Measurements from ENCODE around the gene DAPK1.

DAPK1 gene

DNA sequence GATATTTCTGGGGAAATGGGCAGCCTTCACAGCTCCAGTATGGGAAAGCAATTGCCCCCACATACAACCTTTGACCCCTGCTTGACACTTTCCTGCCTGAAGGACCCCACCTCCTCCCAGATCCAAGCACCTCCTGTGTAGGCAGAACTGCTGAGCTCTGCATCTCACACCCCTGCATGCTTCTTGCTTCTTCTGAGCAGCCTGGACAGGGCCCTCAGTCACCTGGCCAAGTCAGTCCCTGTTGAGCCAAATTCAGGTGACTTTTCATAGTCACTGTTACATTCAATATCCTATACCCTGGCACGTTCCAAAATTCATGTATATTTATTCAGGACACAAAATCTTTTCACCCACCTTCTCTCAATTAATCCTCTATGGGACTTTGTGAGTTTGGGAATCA lies 197.9 kb downstream of the DAPK1 start:
- Histone ChIP-seq H3K27ac (ENCODE audit: extremely low read depth, low read depth, low read length) (no peak overlapping the region), H3K36me3 (ENCODE audit: control insufficient read depth in 2 of 2, insufficient read depth in 1 of 2, low read length in 2 of 2) (peaks cover 0 to 49% of the 10 kb centered on the region in 2 experiments), H3K4me3 (ENCODE audit: low read depth, low read length) (no peak overlapping the region), H3K9me3 (ENCODE audit: control insufficient read depth, insufficient read depth, low read depth, low read length) (no peaks in the 10 kb centered on the region), H3K4me1 (ENCODE audit: control insufficient read depth, insufficient read depth, low read length) (no peaks in the 10 kb centered on the region)
- POLR2A ChIA-PET, result no interaction called here
- CTCF ChIA-PET, result interaction anchor here (1.0 kb wide), 2 partner anchors 13 to 346 kb away, joined by 3 read pairs; no protein-coding TSS in a partner anchor
- no peak for TF ChIP-seq ZFHX2 (tag by site-specific recombination; conservative IDR thresholded peaks at IDR 0.05)
- TF ChIP-seq, protein P1, sequence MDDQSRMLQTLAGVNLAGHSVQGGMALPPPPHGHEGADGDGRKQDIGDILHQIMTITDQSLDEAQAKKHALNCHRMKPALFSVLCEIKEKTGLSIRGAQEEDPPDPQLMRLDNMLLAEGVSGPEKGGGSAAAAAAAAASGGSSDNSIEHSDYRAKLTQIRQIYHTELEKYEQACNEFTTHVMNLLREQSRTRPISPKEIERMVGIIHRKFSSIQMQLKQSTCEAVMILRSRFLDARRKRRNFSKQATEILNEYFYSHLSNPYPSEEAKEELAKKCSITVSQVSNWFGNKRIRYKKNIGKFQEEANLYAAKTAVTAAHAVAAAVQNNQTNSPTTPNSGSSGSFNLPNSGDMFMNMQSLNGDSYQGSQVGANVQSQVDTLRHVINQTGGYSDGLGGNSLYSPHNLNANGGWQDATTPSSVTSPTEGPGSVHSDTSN (CRISPR knock-in tag; IDR thresholded peaks at IDR 0.05), result no peak
- no peak for TF ChIP-seq BCL11A (tag by site-specific recombination; IDR thresholded peaks at IDR 0.05; ENCODE audit: low read depth)
- TF ChIP-seq ZSCAN23 (tag by site-specific recombination; IDR thresholded peaks at IDR 0.05), result no peak
- TF ChIP-seq, protein P2, sequence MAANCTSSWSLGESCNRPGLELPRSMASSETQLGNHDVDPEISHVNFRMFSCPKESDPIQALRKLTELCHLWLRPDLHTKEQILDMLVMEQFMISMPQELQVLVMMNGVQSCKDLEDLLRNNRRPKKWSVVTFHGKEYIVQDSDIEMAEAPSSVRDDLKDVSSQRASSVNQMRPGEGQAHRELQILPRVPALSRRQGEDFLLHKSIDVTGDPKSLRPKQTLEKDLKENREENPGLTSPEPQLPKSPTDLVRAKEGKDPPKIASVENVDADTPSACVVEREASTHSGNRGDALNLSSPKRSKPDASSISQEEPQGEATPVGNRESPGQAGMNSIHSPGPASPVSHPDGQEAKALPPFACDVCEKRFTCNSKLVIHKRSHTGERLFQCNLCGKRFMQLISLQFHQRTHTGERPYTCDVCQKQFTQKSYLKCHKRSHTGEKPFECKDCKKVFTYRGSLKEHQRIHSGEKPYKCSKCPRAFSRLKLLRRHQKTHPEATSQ (tag by site-specific recombination; IDR thresholded peaks at IDR 0.05), result no peak
- TF ChIP-seq, protein P3, sequence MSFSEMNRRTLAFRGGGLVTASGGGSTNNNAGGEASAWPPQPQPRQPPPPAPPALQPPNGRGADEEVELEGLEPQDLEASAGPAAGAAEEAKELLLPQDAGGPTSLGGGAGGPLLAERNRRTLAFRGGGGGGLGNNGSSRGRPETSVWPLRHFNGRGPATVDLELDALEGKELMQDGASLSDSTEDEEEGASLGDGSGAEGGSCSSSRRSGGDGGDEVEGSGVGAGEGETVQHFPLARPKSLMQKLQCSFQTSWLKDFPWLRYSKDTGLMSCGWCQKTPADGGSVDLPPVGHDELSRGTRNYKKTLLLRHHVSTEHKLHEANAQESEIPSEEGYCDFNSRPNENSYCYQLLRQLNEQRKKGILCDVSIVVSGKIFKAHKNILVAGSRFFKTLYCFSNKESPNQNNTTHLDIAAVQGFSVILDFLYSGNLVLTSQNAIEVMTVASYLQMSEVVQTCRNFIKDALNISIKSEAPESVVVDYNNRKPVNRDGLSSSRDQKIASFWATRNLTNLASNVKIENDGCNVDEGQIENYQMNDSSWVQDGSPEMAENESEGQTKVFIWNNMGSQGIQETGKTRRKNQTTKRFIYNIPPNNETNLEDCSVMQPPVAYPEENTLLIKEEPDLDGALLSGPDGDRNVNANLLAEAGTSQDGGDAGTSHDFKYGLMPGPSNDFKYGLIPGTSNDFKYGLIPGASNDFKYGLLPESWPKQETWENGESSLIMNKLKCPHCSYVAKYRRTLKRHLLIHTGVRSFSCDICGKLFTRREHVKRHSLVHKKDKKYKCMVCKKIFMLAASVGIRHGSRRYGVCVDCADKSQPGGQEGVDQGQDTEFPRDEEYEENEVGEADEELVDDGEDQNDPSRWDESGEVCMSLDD (tag by site-specific recombination; IDR thresholded peaks at IDR 0.05), result no peak
- no peak for TF ChIP-seq ZNF140 (tag by site-specific recombination; IDR thresholded peaks at IDR 0.05)
- no peak for TF ChIP-seq SP3 (tag by site-specific recombination; IDR thresholded peaks at IDR 0.05)
- TF ChIP-seq ZNF529 (tag by site-specific recombination; IDR thresholded peaks at IDR 0.05; ENCODE audit: insufficient replicate concordance), result no peak
- TF ChIP-seq, protein P4, sequence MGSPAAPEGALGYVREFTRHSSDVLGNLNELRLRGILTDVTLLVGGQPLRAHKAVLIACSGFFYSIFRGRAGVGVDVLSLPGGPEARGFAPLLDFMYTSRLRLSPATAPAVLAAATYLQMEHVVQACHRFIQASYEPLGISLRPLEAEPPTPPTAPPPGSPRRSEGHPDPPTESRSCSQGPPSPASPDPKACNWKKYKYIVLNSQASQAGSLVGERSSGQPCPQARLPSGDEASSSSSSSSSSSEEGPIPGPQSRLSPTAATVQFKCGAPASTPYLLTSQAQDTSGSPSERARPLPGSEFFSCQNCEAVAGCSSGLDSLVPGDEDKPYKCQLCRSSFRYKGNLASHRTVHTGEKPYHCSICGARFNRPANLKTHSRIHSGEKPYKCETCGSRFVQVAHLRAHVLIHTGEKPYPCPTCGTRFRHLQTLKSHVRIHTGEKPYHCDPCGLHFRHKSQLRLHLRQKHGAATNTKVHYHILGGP (tag by site-specific recombination; IDR thresholded peaks at IDR 0.05), result no peak
- TF ChIP-seq ZNF521 (tag by site-specific recombination; IDR thresholded peaks at IDR 0.05), result no peak
- no peak for TF ChIP-seq ZNF391 (tag by site-specific recombination; IDR thresholded peaks at IDR 0.05; ENCODE audit: borderline replicate concordance, low read depth)
- no peak for TF ChIP-seq KLF7 (tag by site-specific recombination; IDR thresholded peaks at IDR 0.05; ENCODE audit: borderline replicate concordance)
- TF ChIP-seq, protein P5, sequence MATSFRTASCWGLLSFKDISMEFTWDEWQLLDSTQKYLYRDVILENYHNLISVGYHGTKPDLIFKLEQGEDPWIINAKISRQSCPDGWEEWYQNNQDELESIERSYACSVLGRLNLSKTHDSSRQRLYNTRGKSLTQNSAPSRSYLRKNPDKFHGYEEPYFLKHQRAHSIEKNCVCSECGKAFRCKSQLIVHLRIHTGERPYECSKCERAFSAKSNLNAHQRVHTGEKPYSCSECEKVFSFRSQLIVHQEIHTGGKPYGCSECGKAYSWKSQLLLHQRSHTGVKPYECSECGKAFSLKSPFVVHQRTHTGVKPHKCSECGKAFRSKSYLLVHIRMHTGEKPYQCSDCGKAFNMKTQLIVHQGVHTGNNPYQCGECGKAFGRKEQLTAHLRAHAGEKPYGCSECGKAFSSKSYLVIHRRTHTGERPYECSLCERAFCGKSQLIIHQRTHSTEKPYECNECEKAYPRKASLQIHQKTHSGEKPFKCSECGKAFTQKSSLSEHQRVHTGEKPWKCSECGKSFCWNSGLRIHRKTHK (tag by site-specific recombination; IDR thresholded peaks at IDR 0.05), result no peak
- no peak for TF ChIP-seq YY2 (tag by site-specific recombination; IDR thresholded peaks at IDR 0.05)
- TF ChIP-seq ZNF830 (tag by site-specific recombination; IDR thresholded peaks at IDR 0.05; ENCODE audit: low read depth), result no peak
- TF ChIP-seq, protein P6, sequence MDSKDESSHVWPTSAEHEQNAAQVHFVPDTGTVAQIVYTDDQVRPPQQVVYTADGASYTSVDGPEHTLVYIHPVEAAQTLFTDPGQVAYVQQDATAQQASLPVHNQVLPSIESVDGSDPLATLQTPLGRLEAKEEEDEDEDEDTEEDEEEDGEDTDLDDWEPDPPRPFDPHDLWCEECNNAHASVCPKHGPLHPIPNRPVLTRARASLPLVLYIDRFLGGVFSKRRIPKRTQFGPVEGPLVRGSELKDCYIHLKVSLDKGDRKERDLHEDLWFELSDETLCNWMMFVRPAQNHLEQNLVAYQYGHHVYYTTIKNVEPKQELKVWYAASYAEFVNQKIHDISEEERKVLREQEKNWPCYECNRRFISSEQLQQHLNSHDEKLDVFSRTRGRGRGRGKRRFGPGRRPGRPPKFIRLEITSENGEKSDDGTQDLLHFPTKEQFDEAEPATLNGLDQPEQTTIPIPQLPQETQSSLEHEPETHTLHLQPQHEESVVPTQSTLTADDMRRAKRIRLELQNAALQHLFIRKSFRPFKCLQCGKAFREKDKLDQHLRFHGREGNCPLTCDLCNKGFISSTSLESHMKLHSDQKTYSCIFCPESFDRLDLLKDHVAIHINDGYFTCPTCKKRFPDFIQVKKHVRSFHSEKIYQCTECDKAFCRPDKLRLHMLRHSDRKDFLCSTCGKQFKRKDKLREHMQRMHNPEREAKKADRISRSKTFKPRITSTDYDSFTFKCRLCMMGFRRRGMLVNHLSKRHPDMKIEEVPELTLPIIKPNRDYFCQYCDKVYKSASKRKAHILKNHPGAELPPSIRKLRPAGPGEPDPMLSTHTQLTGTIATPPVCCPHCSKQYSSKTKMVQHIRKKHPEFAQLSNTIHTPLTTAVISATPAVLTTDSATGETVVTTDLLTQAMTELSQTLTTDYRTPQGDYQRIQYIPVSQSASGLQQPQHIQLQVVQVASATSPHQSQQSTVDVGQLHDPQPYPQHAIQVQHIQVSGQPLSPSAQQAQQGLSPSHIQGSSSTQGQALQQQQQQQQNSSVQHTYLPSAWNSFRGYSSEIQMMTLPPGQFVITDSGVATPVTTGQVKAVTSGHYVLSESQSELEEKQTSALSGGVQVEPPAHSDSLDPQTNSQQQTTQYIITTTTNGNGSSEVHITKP (tag by site-specific recombination; IDR thresholded peaks at IDR 0.05), result no peak
